Measurements from ENCODE around the gene ARMC9. TPM values are rescaled to one million over a fixed set of nuclear protein-coding genes. Genes with fewer than 3 reads are reported as not detected.

Gene ARMC9
- total RNA-seq, 6 donors from 2014 or later: 26.7 to 145 (median 61.0) TPM

DNA sequence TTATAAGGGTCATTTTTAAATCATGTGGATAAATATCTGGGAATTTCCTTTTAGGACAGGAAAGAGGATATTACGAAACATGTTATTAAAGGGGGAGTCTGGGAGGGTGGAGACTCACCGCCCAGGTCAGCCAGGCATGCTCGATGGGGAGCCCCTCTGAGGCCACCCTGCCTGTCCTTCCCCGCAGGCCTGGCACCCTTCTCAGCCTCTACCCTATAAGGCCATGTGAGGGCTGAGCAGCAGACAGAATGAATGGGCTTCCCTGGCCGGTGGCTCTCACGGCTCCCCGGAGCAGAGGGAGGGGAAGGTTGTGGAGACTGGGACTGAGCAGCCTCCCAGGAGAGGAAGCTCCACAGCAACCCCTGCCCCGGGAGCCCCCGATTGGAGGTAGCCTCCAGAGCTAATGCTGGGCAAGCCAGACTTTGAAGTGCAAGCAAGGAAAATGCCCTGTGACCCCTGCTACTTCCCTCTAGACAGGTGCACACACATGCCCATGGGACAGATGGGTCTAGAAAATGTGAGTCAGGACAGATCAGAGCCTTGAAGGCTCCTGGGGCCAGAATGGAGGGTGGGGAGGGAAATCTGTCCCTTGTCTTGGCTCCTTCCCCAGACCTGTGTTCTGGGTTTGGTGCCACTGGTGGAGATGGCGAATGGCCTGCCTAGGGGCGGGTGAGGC, 13.2 kb upstream of the ARMC9 start:
- TF ChIP-seq EP300 (IDR thresholded peaks at IDR 0.05) (no peak), POLR2AphosphoS5 (IDR thresholded peaks at IDR 0.05) (no peak), POLR2A (IDR thresholded peaks at IDR 0.05) (no peak)
- TF ChIP-seq, protein P1, sequence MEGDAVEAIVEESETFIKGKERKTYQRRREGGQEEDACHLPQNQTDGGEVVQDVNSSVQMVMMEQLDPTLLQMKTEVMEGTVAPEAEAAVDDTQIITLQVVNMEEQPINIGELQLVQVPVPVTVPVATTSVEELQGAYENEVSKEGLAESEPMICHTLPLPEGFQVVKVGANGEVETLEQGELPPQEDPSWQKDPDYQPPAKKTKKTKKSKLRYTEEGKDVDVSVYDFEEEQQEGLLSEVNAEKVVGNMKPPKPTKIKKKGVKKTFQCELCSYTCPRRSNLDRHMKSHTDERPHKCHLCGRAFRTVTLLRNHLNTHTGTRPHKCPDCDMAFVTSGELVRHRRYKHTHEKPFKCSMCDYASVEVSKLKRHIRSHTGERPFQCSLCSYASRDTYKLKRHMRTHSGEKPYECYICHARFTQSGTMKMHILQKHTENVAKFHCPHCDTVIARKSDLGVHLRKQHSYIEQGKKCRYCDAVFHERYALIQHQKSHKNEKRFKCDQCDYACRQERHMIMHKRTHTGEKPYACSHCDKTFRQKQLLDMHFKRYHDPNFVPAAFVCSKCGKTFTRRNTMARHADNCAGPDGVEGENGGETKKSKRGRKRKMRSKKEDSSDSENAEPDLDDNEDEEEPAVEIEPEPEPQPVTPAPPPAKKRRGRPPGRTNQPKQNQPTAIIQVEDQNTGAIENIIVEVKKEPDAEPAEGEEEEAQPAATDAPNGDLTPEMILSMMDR (IDR thresholded peaks at IDR 0.05): no peak
- H3K36me3 ChIP-seq: no peaks in the 10 kb centered on the region
- H3K9me3 ChIP-seq: no peaks in the 10 kb centered on the region
- no peak for DNase-seq
- H3K4me3 ChIP-seq: no peak overlapping the region
- H3K4me1 ChIP-seq: peaks cover 27 to 38% (median 28%) of the 10 kb centered on the region in 4 donors
- no peak for ATAC-seq (ENCODE audit: low FRiP score in 2 of 2)
- peak overlapping the region; percentile 37 to 55 (median 46) for H3K27ac ChIP-seq
- no peaks in the 10 kb centered on the region for H3K27me3 ChIP-seq
- 59 to 69% methylated on average over 4 to 11 of the region's 11 CpGs for WGBS, 2 donors

DNA sequence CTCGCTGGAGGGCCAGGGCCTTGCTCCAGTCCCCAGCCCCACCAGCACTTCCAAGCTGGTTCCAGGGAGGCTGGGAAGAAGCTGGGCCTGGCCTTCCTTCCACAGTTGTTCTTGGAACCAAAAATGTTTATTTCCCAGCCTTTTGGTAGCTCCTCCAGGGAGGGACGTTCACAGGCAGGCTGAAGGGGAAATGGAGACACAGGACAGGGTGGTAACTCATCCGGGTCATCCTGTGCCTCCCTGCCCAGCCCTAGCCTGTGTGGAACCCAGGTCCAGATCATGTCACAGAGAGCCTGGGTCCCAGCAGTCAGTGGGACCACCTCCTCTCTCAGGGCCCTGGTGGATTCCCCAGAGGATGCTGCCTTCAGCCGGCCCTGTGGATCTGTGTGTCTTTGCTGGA, 12.5 kb upstream of the ARMC9 start:
- Histone ChIP-seq H3K4me3 (no peak overlapping the region), H3K4me1 (peaks cover 29 to 45% (median 34%) of the 10 kb centered on the region in 4 donors), H3K9me3 (no peaks in the 10 kb centered on the region), H3K36me3 (no peaks in the 10 kb centered on the region), H3K27ac (peak overlapping the region in 3 of 4 donors; percentile 37 to 55 (median 47)), H3K27me3 (no peaks in the 10 kb centered on the region)
- 54 to 69% methylated on average over 2 to 4 of the region's 4 CpGs for WGBS, 2 donors
- ATAC-seq (ENCODE audit: low FRiP score in 2 of 2) (no peak), DNase-seq (no peak)
- TF ChIP-seq POLR2AphosphoS5 (IDR thresholded peaks at IDR 0.05) (no peak), POLR2A (IDR thresholded peaks at IDR 0.05) (no peak), EP300 (IDR thresholded peaks at IDR 0.05) (no peak)
- TF ChIP-seq, protein P1 (IDR thresholded peaks at IDR 0.05): no peak

DNA sequence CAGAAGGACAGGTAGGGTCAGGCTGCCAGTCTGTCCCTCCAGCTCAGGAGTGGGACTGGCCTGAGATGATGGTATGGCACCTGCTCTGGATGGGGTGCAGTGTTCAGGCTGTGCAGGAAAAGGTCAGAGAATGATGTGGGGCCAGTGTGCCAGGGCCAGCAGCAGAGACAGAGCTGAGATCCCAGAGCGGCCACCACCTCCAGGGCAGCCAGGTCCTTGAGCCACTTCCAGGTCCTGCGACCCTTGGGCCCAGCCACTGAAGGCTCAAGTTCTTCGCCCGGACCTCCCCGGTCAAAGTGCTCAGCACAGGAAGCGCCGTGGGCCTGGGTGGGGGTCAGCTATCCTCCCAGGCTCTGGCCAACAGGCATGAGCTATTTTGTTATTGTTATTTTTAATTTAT, 12.1 kb upstream of the ARMC9 start:
- H3K9me3 ChIP-seq: no peaks in the 10 kb centered on the region
- H3K27ac ChIP-seq: peak overlapping the region in 3 of 4 donors; percentile 37 to 55 (median 47)
- H3K27me3 ChIP-seq: no peaks in the 10 kb centered on the region
- ATAC-seq (ENCODE audit: low FRiP score in 2 of 2): no peak
- 83 to 91% methylated on average over 6 to 7 of the region's 7 CpGs for WGBS, 2 donors
- no peak overlapping the region for H3K4me3 ChIP-seq
- TF ChIP-seq POLR2A (IDR thresholded peaks at IDR 0.05) (no peak), POLR2AphosphoS5 (IDR thresholded peaks at IDR 0.05) (no peak), EP300 (IDR thresholded peaks at IDR 0.05) (no peak)
- TF ChIP-seq, protein P1 (IDR thresholded peaks at IDR 0.05): no peak
- H3K36me3 ChIP-seq: no peaks in the 10 kb centered on the region
- DNase-seq: no peak
- peaks cover 31 to 46% (median 39%) of the 10 kb centered on the region in 4 donors for H3K4me1 ChIP-seq

DNA sequence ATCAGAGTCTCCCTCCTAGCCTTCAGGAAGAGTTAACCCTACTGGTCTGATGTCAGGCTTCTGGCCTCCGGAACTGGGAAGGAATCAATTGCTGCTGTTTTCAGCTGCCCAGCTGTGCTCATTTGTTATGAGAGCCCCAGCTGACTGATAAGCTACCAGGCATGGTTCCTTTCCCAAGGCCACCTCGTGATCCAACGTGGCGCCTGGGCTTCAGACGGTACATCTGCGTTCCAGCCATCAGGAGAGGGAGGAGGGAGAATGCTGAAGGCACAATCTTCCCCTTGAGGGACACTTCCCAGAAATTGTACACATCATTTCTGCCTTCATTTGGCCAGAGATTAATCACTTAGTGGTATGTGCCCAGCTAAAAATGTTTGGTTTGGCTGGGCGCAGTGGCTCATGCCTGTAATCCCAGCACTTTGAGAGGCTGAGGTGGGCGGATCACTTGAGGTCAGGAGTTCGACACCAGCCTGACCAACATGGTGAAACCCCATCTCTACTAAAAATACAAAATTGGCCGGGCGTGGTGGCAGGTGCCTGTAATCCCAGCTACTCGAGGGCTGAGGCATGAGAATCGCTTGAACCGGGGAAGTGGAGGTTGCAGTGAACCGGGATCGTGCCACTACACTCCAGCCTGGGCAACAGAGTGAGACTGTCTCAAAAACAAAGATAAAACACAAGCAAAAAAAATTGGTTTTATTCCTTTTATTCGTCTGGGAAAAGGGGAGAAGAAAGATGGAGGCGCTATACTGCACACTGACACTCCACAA, 10.5 kb upstream of the ARMC9 start:
- DNase-seq (no peak), ATAC-seq (ENCODE audit: low FRiP score in 2 of 2) (peak in 1 of 2 donors; percentile 1)
- Histone ChIP-seq H3K4me3 (no peak overlapping the region), H3K9me3 (no peaks in the 10 kb centered on the region), H3K4me1 (peaks cover 24 to 36% (median 35%) of the 10 kb centered on the region in 4 donors), H3K36me3 (no peaks in the 10 kb centered on the region), H3K27ac (peak overlapping the region in 2 of 4 donors; percentile 6 to 30), H3K27me3 (no peaks in the 10 kb centered on the region)
- TF ChIP-seq EP300 (IDR thresholded peaks at IDR 0.05): no peak
- TF ChIP-seq POLR2AphosphoS5 (IDR thresholded peaks at IDR 0.05): peak in 1 of 2 donors; percentile 16
- WGBS, 2 donors: 80 to 82% methylated on average over 16 to 18 of the region's 18 CpGs

DNA sequence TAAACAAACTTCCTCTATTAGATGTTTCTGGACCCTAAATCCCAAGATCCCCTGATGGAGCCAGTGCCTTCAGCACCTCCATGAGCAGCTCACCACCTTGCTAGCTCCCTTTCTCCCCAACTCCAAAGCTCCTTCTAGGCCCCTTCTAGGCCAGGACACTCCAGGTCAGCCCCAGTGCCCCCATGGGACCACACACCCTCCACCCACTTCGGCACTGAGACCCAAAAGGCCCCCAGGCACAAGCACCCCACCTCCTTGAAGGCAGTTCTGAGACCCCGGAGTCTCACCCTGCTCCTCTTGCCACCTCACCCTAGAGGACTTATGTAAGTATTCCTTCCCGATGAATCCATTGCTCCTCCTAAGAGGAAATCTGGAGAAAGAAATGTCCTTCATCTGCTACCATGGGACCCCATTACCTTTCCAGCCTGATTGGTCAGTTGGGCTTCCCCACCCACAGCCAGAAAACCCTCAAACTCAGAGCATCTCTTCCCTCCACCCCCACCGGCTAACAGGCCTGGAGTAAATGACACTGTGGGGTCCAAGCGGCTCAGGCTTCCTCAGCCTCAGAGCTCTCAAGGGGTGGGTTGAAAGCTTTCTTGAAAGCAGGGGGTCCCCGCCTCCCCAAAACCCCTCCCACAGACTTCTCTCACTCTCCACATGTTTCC, 9.8 kb upstream of the ARMC9 start:
- no peak for TF ChIP-seq POLR2A (IDR thresholded peaks at IDR 0.05)
- TF ChIP-seq, protein P1 (IDR thresholded peaks at IDR 0.05): no peak
- no peaks in the 10 kb centered on the region for H3K36me3 ChIP-seq
- H3K4me1 ChIP-seq: peaks cover 24 to 36% (median 35%) of the 10 kb centered on the region in 4 donors
- ATAC-seq (ENCODE audit: low FRiP score in 2 of 2) (no peak), DNase-seq (no peak)
- WGBS, 2 donors: 96% methylated on average over 3 to 6 of the region's 6 CpGs
- no peak overlapping the region for H3K4me3 ChIP-seq
- peak overlapping the region in 2 of 4 donors; percentile 85 to 91 for H3K27ac ChIP-seq
- H3K9me3 ChIP-seq: no peaks in the 10 kb centered on the region
- H3K27me3 ChIP-seq: no peaks in the 10 kb centered on the region

All from upper lobe of left lung (tissue), 6 donors.